Gastrocnemius medialis (tissue), 4 donors: Measurements from ENCODE around the gene UTP4.

Experiments used
- POLR2A ChIP-seq, 2 donors: fragments of 450-650 bp; IDR thresholded peaks; one replicate each; pipeline ENCODE4 v1.6.1; 2017; ENCODE audit warnings: antibody characterized with exemption in 2 of 2, mild to moderate bottlenecking in 2 of 2, moderate library complexity in 2 of 2
- TF ChIP-seq, protein P1 (sequence below), 5 experiments: fragments of 450-650 bp in 3 of 5; fragments of 200-600 bp in 2 of 5; sonication (generic) in 2 of 5; IDR thresholded peaks in 4 of 5; conservative IDR thresholded peaks in 1 of 5; 1 replicate in 4 of 5; 2 replicates in 1 of 5; pipeline ENCODE4 v1.5.1; 2016 to 2019; ENCODE audit warnings: antibody characterized with exemption in 5 of 5, mild to moderate bottlenecking in 3 of 5, moderate library complexity in 3 of 5

DNA sequence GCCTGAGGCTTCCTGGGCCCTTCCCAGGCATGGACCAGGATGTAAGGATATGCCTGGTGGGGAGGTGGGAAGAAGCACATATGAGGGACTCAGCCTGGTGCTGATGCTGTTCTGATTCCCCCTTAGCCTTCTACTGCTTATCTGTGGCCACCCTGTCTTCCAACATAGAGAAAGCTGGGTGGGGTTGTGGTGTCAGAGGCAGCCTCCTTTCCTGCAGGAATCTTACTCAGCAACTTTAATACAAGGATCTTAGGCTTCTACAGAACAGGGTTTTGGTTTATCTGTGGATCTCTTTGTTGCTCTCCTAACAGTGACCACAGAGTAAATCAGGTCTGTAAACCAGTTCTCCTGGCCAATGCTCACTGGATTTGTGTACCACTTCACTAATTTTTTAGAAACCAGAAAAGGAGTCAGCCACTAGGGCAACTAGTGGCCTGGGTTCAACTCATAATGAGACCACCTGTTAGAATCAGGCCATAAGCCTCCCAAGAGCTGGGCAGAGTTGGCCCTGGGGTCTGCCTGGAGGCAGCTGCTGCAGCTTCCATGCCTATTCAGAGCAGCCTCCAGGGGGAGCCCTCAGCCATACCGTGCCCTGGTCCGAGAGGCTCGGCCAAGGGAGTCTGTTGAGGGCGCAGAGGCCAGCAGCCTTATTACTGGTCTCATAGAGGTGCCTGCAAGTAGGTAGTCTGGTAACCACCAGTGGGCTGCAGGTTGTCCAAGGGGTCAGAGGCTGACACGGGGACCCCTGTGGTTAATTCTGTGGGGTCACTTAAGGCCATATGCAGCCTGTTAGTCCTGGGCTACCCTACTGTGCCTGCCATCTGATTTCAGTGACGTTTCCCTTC, 19.9 kb upstream of the UTP4 start:
- TF ChIP-seq, protein P1, sequence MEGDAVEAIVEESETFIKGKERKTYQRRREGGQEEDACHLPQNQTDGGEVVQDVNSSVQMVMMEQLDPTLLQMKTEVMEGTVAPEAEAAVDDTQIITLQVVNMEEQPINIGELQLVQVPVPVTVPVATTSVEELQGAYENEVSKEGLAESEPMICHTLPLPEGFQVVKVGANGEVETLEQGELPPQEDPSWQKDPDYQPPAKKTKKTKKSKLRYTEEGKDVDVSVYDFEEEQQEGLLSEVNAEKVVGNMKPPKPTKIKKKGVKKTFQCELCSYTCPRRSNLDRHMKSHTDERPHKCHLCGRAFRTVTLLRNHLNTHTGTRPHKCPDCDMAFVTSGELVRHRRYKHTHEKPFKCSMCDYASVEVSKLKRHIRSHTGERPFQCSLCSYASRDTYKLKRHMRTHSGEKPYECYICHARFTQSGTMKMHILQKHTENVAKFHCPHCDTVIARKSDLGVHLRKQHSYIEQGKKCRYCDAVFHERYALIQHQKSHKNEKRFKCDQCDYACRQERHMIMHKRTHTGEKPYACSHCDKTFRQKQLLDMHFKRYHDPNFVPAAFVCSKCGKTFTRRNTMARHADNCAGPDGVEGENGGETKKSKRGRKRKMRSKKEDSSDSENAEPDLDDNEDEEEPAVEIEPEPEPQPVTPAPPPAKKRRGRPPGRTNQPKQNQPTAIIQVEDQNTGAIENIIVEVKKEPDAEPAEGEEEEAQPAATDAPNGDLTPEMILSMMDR (IDR thresholded peaks at IDR 0.05 in 4 of 5, conservative IDR thresholded peaks at IDR 0.05 in 1 of 5) = peak in 4 of 5 experiments; percentile 37 to 71 (median 46)
- no peak for TF ChIP-seq POLR2A (IDR thresholded peaks at IDR 0.05)
